ENCODE measurements around the gene SEC24B. TPM values are rescaled to one million over a fixed set of nuclear protein-coding genes. Genes with fewer than 3 reads are reported as not detected.

SEC24B gene
- total RNA-seq, 1 donor from 2014 or later = 41.9 TPM

DNA sequence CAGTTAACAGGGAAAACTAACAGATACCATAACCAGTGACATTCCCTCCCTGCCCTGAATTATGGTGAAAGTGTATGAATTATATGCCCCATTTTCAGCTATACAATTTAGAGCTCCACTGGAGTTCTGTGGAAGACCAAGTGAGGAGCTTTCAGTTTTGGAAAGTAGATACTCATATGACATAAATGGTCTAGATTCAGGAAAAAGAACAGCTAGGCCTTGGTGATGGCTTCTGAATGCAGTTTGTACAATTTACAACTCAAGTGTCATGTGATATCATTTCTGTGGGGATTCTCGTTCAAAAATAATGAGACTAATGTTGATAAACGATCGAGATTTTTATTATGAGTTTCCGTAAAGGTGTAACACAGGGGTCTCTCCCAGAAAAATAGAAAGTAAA lies 8.2 kb upstream of the SEC24B start:
- no peaks in the 10 kb centered on the region for H3K79me2 ChIP-seq (ENCODE audit: insufficient read depth, low read length)

DNA sequence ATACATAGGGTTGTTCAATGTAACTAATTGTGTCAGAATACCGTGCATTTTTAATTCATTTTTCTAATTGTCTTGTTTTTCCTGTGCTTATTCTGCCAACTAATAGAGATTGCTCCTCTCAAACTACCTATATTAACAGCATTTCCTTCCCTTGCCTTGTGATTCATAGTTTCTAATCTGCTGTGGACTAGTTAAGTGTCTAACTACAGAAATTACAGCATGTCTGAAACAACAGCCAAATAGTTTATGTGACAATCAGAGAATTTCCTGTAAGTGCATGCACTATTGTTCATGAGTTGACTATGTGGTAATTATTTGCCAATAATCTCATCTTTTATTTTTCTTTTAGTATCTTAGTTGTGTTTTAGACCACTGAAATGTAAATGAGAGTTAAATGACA lies 4.1 kb upstream of the SEC24B start:
- FAIRE-seq = no peak
- Mint-ChIP-seq H3K9me3 (ENCODE audit: unreplicated experiment) (no peaks in the 10 kb centered on the region), H3K27me3 (ENCODE audit: low read depth, unreplicated experiment) (no peaks in the 10 kb centered on the region)

More for the DNA sequence above, 8.2 kb upstream of the SEC24B start:
- H3K27ac ChIP-seq (ENCODE audit: low read depth, low read length) = no peak overlapping the region
- H3K4me1 Mint-ChIP-seq (ENCODE audit: low read depth, unreplicated experiment) = peaks cover 3% of the 10 kb centered on the region
- H3K9ac ChIP-seq (ENCODE audit: low read length) = no peak overlapping the region
- no peak for TF ChIP-seq EZH2 (IDR thresholded peaks at IDR 0.05; ENCODE audit: insufficient read depth, low read length)
- TF ChIP-seq, protein P1, sequence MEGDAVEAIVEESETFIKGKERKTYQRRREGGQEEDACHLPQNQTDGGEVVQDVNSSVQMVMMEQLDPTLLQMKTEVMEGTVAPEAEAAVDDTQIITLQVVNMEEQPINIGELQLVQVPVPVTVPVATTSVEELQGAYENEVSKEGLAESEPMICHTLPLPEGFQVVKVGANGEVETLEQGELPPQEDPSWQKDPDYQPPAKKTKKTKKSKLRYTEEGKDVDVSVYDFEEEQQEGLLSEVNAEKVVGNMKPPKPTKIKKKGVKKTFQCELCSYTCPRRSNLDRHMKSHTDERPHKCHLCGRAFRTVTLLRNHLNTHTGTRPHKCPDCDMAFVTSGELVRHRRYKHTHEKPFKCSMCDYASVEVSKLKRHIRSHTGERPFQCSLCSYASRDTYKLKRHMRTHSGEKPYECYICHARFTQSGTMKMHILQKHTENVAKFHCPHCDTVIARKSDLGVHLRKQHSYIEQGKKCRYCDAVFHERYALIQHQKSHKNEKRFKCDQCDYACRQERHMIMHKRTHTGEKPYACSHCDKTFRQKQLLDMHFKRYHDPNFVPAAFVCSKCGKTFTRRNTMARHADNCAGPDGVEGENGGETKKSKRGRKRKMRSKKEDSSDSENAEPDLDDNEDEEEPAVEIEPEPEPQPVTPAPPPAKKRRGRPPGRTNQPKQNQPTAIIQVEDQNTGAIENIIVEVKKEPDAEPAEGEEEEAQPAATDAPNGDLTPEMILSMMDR (IDR thresholded peaks at IDR 0.05; ENCODE audit: insufficient read depth, low read depth, low read length) = no peak
- no peaks in the 10 kb centered on the region for H3K9me3 ChIP-seq (ENCODE audit: insufficient read depth, low read depth, low read length)
- H3K27me3 ChIP-seq (ENCODE audit: insufficient read depth, low read length) = no peaks in the 10 kb centered on the region
- H3K4me3 Mint-ChIP-seq (ENCODE audit: unreplicated experiment) = no peak overlapping the region
- H3K4me1 ChIP-seq (ENCODE audit: insufficient read depth, low read length) = no peaks in the 10 kb centered on the region
- DNase-seq (ENCODE audit: low read depth) = no peak
- no peaks in the 10 kb centered on the region for H4K20me1 ChIP-seq (ENCODE audit: insufficient read depth, low read length)
- H3K36me3 ChIP-seq (ENCODE audit: insufficient read depth, low read length) = no peaks in the 10 kb centered on the region
- H3K36me3 Mint-ChIP-seq (ENCODE audit: low read depth, unreplicated experiment) = no peaks in the 10 kb centered on the region
- no peak overlapping the region for H3K27ac Mint-ChIP-seq (ENCODE audit: unreplicated experiment)
- H3K9me3 Mint-ChIP-seq (ENCODE audit: unreplicated experiment) = no peaks in the 10 kb centered on the region
- no peak overlapping the region for H3K4me3 ChIP-seq (ENCODE audit: insufficient read depth, low read depth, low read length)
- no peak overlapping the region for H3K4me2 ChIP-seq (ENCODE audit: low read length)
- H3K27me3 Mint-ChIP-seq (ENCODE audit: low read depth, unreplicated experiment) = no peaks in the 10 kb centered on the region
- FAIRE-seq = no peak
- no peak overlapping the region for H2AFZ ChIP-seq (ENCODE audit: low read depth, low read length)

DNA sequence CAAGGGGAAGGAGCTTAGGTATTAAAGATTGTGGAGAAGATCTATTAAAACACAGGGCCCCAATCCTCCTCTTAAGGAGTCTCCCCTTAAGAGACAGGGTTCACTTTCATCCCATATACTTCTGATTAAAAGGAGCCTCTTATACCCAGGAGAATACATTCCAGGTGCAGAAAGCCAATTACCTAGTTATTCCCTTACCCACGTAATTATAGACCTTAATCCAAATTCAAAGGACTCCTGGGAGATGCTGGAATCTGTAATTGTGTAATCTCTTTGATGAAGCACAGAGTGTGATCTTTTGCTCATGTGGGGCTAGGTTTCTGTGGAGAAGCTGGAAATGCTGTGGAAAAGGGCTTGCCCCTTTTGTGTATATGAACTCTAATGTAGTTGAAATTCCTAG lies 1.4 kb upstream of the SEC24B start:
- Histone ChIP-seq H2AFZ (ENCODE audit: low read depth, low read length) (no peak overlapping the region), H4K20me1 (ENCODE audit: insufficient read depth, low read length) (peaks cover 31% of the 10 kb centered on the region), H3K9me3 (ENCODE audit: insufficient read depth, low read depth, low read length) (no peaks in the 10 kb centered on the region), H3K36me3 (ENCODE audit: insufficient read depth, low read length) (no peaks in the 10 kb centered on the region), H3K9ac (ENCODE audit: low read length) (peak overlapping the region; percentile 93), H3K4me1 (ENCODE audit: insufficient read depth, low read length) (peaks cover 7% of the 10 kb centered on the region), H3K27me3 (ENCODE audit: insufficient read depth, low read length) (no peaks in the 10 kb centered on the region), H3K79me2 (ENCODE audit: insufficient read depth, low read length) (peaks cover 57% of the 10 kb centered on the region), H3K27ac (ENCODE audit: low read depth, low read length) (peak overlapping the region; percentile 95), H3K4me2 (ENCODE audit: low read length) (peak overlapping the region; percentile 92), H3K4me3 (ENCODE audit: insufficient read depth, low read depth, low read length) (peak overlapping the region; percentile 79)
- Mint-ChIP-seq H3K27me3 (ENCODE audit: low read depth, unreplicated experiment) (no peaks in the 10 kb centered on the region), H3K4me1 (ENCODE audit: low read depth, unreplicated experiment) (peaks cover 27% of the 10 kb centered on the region), H3K27ac (ENCODE audit: unreplicated experiment) (peak overlapping the region; percentile 94), H3K9me3 (ENCODE audit: unreplicated experiment) (no peaks in the 10 kb centered on the region), H3K4me3 (ENCODE audit: unreplicated experiment) (peak overlapping the region; percentile 94), H3K36me3 (ENCODE audit: low read depth, unreplicated experiment) (peaks cover 6% of the 10 kb centered on the region)
- no peak for FAIRE-seq
- TF ChIP-seq, protein P1 (IDR thresholded peaks at IDR 0.05; ENCODE audit: insufficient read depth, low read depth, low read length) = no peak
- no peak for TF ChIP-seq EZH2 (IDR thresholded peaks at IDR 0.05; ENCODE audit: insufficient read depth, low read length)
- no peak for DNase-seq (ENCODE audit: low read depth)

More for the DNA sequence above, 4.1 kb upstream of the SEC24B start:
- Histone ChIP-seq H3K79me2 (ENCODE audit: insufficient read depth, low read length) (peaks cover 30% of the 10 kb centered on the region), H3K9ac (ENCODE audit: low read length) (no peak overlapping the region), H4K20me1 (ENCODE audit: insufficient read depth, low read length) (peaks cover 4% of the 10 kb centered on the region), H3K4me1 (ENCODE audit: insufficient read depth, low read length) (peaks cover 7% of the 10 kb centered on the region), H3K9me3 (ENCODE audit: insufficient read depth, low read depth, low read length) (no peaks in the 10 kb centered on the region), H3K4me2 (ENCODE audit: low read length) (no peak overlapping the region), H2AFZ (ENCODE audit: low read depth, low read length) (no peak overlapping the region), H3K27ac (ENCODE audit: low read depth, low read length) (no peak overlapping the region), H3K27me3 (ENCODE audit: insufficient read depth, low read length) (no peaks in the 10 kb centered on the region), H3K4me3 (ENCODE audit: insufficient read depth, low read depth, low read length) (no peak overlapping the region), H3K36me3 (ENCODE audit: insufficient read depth, low read length) (no peaks in the 10 kb centered on the region)
- DNase-seq (ENCODE audit: low read depth) = peak; percentile 65
- Mint-ChIP-seq H3K4me1 (ENCODE audit: low read depth, unreplicated experiment) (peaks cover 14% of the 10 kb centered on the region), H3K27ac (ENCODE audit: unreplicated experiment) (no peak overlapping the region), H3K4me3 (ENCODE audit: unreplicated experiment) (no peak overlapping the region), H3K36me3 (ENCODE audit: low read depth, unreplicated experiment) (peaks cover 6% of the 10 kb centered on the region)
- TF ChIP-seq, protein P1 (IDR thresholded peaks at IDR 0.05; ENCODE audit: insufficient read depth, low read depth, low read length) = no peak
- no peak for TF ChIP-seq EZH2 (IDR thresholded peaks at IDR 0.05; ENCODE audit: insufficient read depth, low read length)
